Neuron (in vitro differentiated cells): ENCODE results near the gene GUCY1B1.

Experiments
- H2AFZ ChIP-seq: one replicate; pipeline ENCODE4 v1.6.1; 2013; ENCODE audit warnings: low read depth, mild to moderate bottlenecking, inconsistent platforms, low read length, moderate library complexity
- H3K27me3 ChIP-seq: one replicate; pipeline ENCODE4 v1.6.1; 2013; ENCODE audit warnings: low read length; ENCODE audit not compliant: insufficient read depth
- H3K36me3 ChIP-seq: one replicate; pipeline ENCODE4 v1.6.1; 2013; ENCODE audit warnings: low read length; ENCODE audit not compliant: insufficient read depth
- H3K4me1 ChIP-seq: one replicate; pipeline ENCODE4 v1.6.1; 2013; ENCODE audit warnings: low read length; ENCODE audit not compliant: insufficient read depth
- H3K4me3 ChIP-seq: 2 replicates; pipeline ENCODE4 v1.5.1; 2013; ENCODE audit warnings: mild to moderate bottlenecking, low read length, moderate library complexity
- H3K9me3 ChIP-seq: one replicate; pipeline ENCODE4 v1.6.1; 2013; ENCODE audit warnings: low read length

The GUCY1B1 gene

DNA sequence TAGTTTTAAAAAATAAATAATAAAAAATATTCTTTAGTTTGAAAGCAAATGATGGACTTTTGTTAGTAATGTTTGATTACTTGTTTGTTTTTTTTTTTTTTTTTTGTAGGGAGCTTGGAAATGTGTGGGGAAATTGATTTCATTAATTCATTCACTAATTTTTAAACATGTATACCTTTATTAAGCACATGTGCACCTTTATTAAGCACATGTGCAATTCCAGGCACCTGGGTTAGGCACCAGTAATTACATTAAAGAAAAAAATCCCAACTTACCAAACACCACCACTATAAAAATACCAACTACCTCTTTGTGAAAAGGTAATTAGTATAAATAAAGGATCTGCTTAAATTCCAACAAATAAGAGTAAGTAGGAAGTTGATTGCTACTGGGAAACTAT is 9.5 kb downstream of the GUCY1B1 start:
- H3K4me1 ChIP-seq = no peaks in the 10 kb centered on the region
- no peaks in the 10 kb centered on the region for H3K27me3 ChIP-seq
- H2AFZ ChIP-seq = no peak overlapping the region
- H3K36me3 ChIP-seq = no peaks in the 10 kb centered on the region
- H3K9me3 ChIP-seq = no peaks in the 10 kb centered on the region
- H3K4me3 ChIP-seq = no peak overlapping the region

DNA sequence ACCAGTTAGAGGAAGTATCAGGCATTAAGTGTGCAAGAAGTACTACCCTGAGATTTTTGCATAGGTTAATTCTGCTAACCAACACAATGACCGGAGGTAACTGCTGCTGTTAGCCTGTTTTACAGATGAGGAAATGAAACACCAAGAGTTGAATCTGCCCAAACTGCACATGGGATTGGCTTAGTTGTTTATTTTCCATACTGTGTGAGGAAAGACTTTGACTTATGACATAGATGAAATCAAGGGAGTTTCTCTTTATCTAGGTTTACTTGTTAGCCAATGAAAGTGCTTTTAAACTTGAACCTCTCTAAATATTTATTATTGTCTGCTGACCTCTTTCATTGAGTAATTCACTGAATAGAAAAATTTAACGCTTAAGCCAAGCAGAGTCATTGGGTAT is 10.3 kb downstream of the GUCY1B1 start:
- H3K27me3 ChIP-seq = no peaks in the 10 kb centered on the region
- H3K9me3 ChIP-seq = no peaks in the 10 kb centered on the region
- H3K4me3 ChIP-seq = no peak overlapping the region
- H2AFZ ChIP-seq = no peak overlapping the region
- no peaks in the 10 kb centered on the region for H3K4me1 ChIP-seq
- H3K36me3 ChIP-seq = no peaks in the 10 kb centered on the region

DNA sequence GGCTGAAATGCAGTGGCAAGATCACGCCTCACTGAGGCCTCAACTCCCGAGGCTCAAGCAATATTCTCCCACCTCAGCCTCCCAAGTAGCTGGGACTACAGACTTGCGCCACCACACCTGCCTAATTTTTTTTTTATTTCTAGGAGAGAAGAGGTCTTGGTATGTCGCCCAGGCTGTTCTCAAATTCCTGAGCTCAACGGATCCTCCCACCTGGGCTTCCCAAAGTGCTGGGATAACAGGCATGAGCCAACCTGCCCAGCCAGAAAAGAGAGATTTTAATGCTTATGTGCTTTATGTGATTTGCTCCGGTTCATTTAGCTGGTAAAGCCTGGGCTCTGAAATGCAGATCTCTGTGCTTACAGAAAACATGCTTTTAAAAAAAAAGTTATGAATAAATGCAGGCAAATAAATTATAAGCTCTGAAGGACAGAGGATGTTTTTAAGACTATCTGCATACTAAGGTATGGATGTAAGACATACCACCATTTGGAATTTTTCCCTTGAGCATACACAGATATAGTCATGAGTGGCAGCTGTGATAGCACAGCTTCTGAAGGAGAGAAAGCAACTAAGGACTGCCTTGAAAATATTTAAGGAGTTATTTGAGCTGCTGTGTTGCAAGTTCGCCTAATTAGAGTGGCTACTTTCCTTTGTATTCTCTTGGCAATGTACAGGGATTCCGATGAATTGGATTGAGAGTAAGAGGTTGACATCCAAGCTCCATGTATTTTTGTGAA is 13.8 kb downstream of the GUCY1B1 start:
- Histone ChIP-seq H3K4me1 (no peaks in the 10 kb centered on the region), H3K36me3 (no peaks in the 10 kb centered on the region), H3K27me3 (no peaks in the 10 kb centered on the region), H3K9me3 (no peaks in the 10 kb centered on the region), H2AFZ (no peak overlapping the region), H3K4me3 (no peak overlapping the region)

DNA sequence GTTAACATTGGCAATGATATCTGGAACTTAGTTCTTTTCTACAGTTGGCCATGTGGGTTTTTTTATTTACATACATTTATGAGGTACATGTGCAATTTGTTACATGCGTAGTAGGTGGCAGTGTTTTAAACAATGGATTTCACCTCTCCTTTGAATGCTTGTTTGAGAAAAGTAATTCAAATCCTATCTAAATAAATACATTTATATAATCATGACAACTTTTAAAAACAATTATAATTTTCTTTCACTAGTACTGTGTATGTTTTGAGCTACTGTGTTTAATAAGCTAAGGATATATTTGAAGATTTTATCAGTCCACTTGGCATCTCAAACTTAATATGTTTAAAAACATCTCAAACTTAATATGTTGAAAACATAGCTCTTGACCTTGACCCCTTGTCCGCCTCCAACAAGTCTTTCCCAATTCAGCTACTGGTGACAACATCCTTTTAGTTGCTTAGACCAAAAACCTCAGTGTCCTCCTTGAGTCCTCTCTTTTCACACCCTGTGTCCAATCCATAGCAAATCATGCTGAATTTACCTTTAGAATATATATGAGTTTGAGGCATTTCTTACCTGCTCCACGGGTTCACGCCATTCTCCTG is 14.5 kb downstream of the GUCY1B1 start:
- Histone ChIP-seq H2AFZ (no peak overlapping the region), H3K36me3 (no peaks in the 10 kb centered on the region), H3K4me1 (no peaks in the 10 kb centered on the region), H3K4me3 (no peak overlapping the region), H3K9me3 (no peaks in the 10 kb centered on the region), H3K27me3 (no peaks in the 10 kb centered on the region)

DNA sequence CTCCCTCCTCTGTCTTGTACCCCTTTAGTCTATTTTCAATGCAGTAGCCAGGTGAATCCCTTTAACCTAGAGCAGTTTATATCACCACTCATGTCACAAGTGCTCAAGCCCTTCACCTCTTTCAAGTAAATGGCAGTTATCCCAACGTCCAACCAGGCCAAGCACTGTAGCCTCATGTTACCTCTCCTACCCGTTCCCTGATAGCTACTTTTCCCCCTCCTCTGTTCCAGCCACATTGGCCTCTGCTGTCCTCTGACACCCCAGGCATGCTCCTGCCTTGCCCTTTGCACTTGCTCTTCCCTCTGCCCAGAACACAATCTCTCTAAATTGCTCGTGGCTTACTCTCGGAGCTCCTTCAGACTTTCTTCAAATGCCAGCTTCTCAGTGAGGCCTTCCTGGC is 15.2 kb downstream of the GUCY1B1 start:
- H3K4me1 ChIP-seq = no peaks in the 10 kb centered on the region
- no peaks in the 10 kb centered on the region for H3K36me3 ChIP-seq
- H3K4me3 ChIP-seq = no peak overlapping the region
- H3K27me3 ChIP-seq = no peaks in the 10 kb centered on the region
- H3K9me3 ChIP-seq = no peaks in the 10 kb centered on the region
- H2AFZ ChIP-seq = no peak overlapping the region

DNA sequence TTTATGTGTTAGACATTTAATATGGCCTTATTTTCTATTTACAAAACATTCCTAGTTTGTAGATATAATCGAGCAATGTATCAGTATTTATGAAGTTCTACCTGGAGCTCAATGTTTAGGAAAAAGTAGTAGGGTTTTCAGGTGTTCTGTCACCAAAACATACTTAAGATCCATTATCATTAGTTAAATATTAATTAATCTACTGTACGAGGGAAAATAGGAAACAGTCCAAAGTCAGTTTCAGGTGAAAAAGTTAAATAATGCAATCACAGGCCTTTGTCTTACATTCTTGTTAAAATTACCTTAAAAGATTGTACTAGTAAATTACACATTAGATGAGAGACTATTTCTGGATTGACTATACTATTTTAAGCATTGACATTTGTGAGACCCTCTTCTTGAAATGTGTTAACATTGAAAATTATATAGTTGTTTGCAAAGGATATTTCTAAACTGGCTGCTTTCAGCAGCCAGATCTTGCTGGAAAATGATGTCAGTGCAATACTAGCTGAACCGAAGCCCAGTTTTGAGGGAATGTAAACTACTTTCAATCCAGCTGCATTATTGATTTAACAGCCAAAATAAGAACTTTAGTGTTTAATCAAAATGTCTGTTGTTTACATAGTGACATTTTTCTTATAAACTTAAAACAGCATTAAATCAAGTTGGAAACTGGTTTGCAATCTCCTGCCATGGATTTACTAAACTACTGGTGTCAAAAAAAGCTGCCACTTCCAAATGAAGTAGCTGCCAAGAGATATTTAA is 19.3 kb downstream of the GUCY1B1 start:
- H3K36me3 ChIP-seq = no peaks in the 10 kb centered on the region
- no peak overlapping the region for H2AFZ ChIP-seq
- no peaks in the 10 kb centered on the region for H3K27me3 ChIP-seq
- H3K4me1 ChIP-seq = no peaks in the 10 kb centered on the region
- no peak overlapping the region for H3K4me3 ChIP-seq
- H3K9me3 ChIP-seq = no peaks in the 10 kb centered on the region

DNA sequence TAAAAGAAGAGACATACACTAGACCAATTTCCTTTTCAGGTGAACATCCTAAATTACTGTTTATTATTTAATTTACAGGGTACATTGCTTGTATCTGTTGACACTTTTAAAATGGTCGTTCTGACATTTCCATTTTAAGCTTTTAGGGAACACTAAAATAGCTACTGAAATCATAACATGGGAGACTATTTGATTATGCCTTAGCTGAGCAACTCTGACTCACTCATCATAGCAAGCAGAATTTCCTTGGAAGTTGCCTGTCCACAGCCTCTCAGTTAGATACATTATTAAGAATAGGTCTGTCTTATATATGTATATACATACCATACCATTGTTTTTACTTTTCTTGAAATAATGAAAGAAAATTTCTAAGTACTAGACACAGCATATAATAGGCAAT is 22.0 kb downstream of the GUCY1B1 start:
- Histone ChIP-seq H2AFZ (no peak overlapping the region), H3K4me3 (no peak overlapping the region), H3K36me3 (no peaks in the 10 kb centered on the region), H3K4me1 (no peaks in the 10 kb centered on the region), H3K27me3 (no peaks in the 10 kb centered on the region), H3K9me3 (no peaks in the 10 kb centered on the region)

DNA sequence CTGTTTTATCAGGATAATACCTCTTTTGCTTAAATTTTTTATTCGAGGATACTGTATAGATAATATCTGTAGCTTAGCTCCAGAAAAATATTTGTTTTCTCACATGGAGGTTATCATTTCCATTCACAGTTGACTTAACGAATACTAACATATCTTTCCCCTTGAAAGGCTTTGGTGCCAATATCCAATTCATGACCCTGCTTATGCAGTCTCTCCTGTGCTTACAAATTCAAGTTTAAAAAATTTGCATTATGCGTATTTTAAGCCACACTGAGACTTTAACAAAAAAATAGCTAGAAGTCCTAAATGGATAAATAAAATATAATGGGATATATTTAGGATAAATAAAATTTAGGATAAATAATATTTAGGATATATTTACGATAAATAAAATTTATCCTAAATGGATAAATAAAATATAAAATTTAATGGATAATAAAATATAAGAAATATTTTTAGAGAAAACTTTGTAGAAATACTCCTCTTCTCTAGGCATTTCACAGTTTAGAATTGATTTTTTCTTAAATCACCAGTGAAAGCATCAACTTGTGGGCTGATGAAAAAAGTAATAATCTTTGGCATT is 22.5 kb downstream of the GUCY1B1 start:
- no peaks in the 10 kb centered on the region for H3K36me3 ChIP-seq
- no peak overlapping the region for H3K4me3 ChIP-seq
- H3K27me3 ChIP-seq = no peaks in the 10 kb centered on the region
- no peaks in the 10 kb centered on the region for H3K9me3 ChIP-seq
- no peak overlapping the region for H2AFZ ChIP-seq
- H3K4me1 ChIP-seq = no peaks in the 10 kb centered on the region

DNA sequence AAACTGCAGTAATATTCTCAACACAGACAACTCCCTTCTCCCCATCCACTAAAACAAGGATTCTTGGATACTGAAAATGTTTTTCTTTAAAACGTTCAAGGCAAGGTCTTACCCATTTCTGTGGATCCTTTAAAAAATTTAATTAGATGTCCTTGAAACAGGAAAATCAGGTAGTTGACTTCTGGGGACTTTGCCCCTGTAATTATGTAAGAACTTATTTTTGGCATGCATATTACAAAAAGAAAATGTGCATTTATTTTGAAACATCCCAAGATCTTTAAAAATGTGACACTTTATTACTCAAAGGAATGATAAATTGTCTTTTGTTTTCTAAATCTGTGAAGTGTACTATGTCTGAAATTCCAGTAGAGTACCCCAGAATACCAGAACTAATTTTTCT is 25.8 kb downstream of the GUCY1B1 start:
- Histone ChIP-seq H2AFZ (no peak overlapping the region), H3K4me1 (no peaks in the 10 kb centered on the region), H3K27me3 (no peaks in the 10 kb centered on the region), H3K9me3 (no peaks in the 10 kb centered on the region), H3K36me3 (no peaks in the 10 kb centered on the region), H3K4me3 (no peak overlapping the region)

DNA sequence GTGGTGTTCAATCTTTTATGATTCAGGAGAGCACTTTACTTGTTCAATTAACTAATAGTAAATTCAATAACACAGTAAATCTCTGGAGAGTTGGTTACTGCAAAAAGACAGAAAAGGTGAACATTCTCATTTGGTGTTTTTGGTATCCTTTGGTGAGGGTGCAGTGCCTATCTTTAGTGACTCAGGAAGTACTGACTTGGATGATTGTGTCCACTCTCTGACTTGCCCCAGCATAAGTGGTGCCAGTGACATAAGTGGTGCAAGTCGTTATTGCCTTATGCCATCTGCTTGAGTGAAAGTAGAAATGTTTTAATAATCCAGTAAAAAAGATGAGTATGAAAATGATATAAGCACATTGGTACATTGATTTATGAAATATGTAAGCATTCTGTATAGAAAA is 27.0 kb downstream of the GUCY1B1 start:
- no peaks in the 10 kb centered on the region for H3K36me3 ChIP-seq
- H3K4me3 ChIP-seq = no peak overlapping the region
- no peaks in the 10 kb centered on the region for H3K4me1 ChIP-seq
- no peaks in the 10 kb centered on the region for H3K9me3 ChIP-seq
- no peak overlapping the region for H2AFZ ChIP-seq
- H3K27me3 ChIP-seq = no peaks in the 10 kb centered on the region

DNA sequence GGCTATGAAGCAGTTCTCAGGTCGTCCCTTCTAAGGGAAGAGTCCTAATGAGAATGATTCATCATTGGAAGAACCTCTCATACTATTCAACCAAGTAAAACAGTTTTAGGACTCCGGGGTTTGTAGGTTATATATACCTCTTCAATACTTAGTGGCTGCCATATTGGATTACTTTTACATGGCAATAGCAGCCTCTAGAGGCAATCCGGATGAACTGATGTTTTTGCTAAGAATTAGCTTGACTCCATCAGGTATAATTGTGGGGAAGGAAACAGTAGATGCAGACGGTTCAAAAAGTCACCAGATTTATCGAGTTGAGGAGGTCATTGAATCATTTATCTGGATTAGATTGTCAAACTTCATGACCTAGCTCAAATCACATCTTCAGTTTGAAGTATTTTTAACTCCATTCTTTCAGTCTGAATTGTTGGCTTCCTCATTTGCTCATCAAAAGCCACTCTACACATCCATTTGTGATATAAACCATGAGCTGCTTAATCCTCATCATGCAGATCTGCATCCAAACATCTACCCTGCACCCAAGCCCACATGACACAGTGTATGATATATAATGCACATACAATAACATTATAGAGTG is 28.4 kb downstream of the GUCY1B1 start:
- no peaks in the 10 kb centered on the region for H3K9me3 ChIP-seq
- H3K36me3 ChIP-seq = no peaks in the 10 kb centered on the region
- no peak overlapping the region for H2AFZ ChIP-seq
- no peaks in the 10 kb centered on the region for H3K4me1 ChIP-seq
- H3K4me3 ChIP-seq = no peak overlapping the region
- H3K27me3 ChIP-seq = no peaks in the 10 kb centered on the region

DNA sequence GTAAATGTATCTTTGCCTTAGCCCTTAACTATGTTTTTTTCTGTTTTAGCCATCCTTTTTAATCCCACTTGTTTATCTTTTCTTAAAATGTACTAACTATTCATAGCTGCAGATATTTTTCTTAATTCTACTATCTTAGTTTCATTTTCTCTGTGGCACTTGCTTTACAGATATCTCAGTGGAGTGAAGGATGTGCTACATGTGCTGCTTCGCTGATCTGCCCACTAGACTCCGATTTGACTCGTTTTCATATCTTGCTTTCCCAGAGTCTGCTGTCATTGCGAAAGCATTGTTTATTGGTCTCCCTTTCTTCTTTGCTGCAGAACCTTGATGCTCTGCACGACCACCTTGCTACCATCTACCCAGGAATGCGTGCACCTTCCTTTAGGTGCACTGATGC is 30.6 kb downstream of the GUCY1B1 start:
- no peaks in the 10 kb centered on the region for H3K9me3 ChIP-seq
- no peak overlapping the region for H3K4me3 ChIP-seq
- no peaks in the 10 kb centered on the region for H3K36me3 ChIP-seq
- no peaks in the 10 kb centered on the region for H3K4me1 ChIP-seq
- H3K27me3 ChIP-seq = no peaks in the 10 kb centered on the region
- no peak overlapping the region for H2AFZ ChIP-seq

DNA sequence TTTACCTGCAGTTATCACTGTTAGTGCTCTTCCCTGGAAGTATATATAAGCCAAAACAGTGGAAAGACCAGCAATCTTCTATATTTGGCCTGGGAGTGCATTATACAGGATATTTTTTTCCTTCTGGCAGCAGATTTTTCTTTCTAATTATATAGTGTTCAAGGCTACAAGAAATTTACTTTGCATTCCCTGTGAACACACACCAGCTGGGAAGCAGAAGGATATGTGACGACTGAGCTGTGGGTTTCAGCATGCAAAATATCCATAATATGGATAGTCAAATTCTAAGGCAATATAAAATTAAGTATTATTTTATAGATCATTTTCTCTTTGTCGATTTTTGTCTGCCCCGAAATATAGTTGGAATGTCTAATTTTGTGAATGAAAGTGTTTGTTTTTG is 31.2 kb downstream of the GUCY1B1 start:
- Histone ChIP-seq H3K9me3 (no peaks in the 10 kb centered on the region), H3K4me1 (no peaks in the 10 kb centered on the region), H3K27me3 (no peaks in the 10 kb centered on the region), H2AFZ (no peak overlapping the region), H3K4me3 (no peak overlapping the region), H3K36me3 (no peaks in the 10 kb centered on the region)
